NCI-H2029 (cell line): ENCODE measurements around the gene ADGRB3.

Experiments used
- DNase-seq: peaks from one replicate; lab custom pipeline; 2025; lab: John Stamatoyannopoulos, UW

Gene ADGRB3

DNA sequence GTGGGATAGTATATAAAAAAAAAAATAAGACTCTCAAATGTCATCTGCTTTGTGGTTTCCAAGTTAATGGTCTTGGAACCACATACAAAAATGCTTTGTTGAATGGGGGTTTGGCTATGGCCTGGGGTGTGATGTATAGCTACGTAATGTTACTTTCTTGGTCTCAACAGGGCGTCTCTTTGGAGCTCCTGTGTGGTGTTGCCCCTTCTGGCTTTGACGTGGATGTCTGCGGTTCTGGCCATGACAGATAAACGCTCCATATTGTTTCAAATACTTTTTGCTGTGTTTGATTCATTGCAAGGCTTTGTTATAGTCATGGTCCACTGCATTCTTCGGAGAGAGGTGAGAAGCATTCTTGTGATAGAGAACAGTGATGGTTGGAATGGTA, 704.1 kb downstream of the ADGRB3 start:
- no peak for DNase-seq

- no peak for DNase-seq
Measured at GRCh38 chr6:69340196-69340595, 705.1 kb downstream of the ADGRB3 start.

- DNase-seq, result no peak
Measured at GRCh38 chr6:69343851-69344250, 708.8 kb downstream of the ADGRB3 start.

GRCh38 chr6:69349771-69350170, 714.7 kb downstream of the ADGRB3 start:
- DNase-seq, result no peak

DNA sequence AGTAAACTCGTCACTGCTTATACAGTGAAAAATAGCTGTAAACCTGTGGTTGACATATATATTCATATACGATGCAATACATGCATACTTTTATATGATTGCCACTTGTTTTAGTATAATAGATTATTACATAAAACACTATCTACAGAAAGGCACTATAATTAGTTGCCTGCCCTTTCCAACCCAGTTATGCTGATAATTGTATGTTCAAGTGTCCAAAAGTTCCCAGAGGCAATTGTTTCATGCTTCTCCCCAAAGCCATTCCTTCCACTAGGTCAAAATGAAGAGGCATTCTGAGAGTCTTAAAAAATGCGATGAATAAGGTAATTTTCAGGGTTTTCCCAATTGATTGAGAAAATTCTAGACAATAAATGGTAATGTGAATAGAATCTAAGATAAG, 727.1 kb downstream of the ADGRB3 start:
- no peak for DNase-seq

DNA sequence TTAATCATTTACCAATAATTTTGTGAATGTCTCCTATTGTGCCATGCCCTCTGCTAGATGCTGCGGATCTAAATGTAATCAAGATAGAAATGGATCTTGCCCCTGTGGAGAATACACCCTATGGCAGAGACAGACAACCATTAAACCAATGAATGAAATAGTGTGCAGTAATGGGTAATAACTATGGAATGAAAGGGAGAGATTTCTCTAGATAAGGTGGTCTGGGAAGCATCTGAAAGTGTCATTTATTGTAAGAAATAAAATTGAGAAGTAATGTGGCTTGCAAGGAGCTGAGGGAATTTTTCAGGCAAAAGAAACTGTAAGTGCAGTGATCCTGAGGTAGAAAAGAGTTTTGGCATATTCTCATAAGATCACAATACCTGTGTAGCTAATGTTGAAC, 731.7 kb downstream of the ADGRB3 start:
- no peak for DNase-seq

DNA sequence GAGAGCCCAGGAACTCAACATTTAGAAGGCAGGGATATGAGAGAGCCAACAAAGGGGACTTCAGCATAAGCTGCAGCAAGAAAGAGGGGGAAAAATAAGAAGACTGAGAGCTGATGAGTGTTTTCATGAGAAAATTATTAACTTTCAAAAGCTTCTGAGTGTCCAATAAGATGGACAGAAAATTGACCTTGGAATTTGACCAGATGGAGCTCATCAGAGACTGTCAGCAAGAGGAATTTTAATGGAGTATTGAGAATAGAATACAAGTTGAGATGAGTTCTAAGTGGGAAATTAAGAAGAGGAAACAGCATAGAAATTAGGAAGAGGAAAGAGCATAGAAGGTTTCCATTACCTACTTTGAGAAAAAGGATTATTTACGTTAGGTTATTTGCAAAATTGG, 733.5 kb downstream of the ADGRB3 start:
- DNase-seq, result no peak

DNA sequence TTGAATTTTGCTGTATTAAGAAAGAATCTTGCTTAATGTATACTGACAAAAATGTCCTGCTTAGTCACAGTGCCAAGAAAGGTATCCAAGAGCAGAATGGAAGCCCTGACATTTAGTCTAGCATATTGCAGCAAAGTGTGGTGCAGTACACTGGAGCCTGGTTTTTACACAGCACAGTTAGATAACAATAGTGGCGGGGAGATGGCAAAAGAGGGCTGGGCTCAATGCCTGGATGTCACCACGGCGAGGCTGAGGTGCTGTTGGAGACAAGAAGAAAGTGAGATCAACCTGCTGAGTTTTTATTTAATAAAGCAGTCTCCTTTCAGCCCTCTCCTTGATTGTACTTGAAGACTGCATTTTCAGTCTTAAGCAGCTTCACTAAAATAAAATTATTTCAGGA, 735.7 kb downstream of the ADGRB3 start:
- no peak for DNase-seq

DNA sequence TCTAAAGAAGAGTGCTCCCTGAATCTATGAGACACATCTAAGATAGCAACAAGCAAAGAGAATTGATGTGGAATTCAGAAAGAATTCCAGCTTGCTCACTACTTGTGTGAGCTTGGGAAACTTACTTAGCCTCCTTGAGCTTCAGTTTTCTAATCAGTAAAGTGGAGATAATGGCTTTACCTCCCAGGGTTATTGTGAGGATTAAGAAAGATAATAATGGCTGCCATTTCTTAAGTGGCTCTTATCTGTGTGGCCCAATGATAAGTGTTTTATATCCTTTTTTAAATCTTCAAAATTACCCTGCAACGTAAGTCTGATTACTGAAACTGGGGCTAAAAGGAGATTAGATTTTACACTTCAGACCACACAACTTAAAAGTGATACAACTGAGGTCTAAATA, 743.2 kb downstream of the ADGRB3 start:
- no peak for DNase-seq

GRCh38 chr6:69379518-69379917, 744.4 kb downstream of the ADGRB3 start:
- no peak for DNase-seq

- DNase-seq, result no peak
Measured at GRCh38 chr6:69383627-69384026, 748.5 kb downstream of the ADGRB3 start.

DNA sequence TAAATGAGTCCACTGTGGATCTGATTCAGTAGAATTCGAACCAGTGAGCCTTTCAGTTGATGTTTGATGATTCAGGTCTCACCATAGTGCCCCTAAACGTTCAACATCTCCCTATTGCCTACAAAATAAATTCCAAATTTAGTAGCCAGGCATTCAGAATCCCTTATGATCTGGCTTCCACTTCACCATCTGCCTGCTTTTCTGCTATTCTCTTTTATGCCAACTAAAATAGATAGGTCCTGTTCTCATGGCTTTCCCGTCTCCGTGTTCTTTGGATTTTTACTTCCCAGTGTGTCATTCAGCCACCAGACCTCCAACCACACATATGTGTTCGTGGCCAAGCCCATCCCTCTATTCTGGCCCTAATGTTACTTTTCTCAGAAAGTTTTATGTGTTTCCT, 751.3 kb downstream of the ADGRB3 start:
- no peak for DNase-seq

DNA sequence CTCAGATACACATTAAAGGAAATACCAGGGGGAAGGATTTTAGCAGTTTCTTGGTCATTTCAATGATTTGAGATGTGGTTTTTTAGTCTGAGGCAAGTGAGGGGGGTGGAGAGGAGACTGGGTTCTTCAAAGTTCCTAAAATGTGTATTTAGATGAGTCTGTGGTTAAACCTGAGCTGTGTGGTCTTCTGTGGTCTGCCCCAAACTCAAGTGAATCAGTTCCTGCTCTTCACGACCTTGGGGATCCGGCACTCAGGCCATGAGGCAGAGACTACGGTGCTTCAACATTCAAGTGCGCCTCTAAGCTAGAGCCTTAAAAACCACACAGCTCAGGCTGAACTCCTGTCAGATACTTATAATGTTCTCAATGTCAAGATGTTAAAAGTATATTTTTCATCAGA, 755.0 kb downstream of the ADGRB3 start:
- no peak for DNase-seq

DNA sequence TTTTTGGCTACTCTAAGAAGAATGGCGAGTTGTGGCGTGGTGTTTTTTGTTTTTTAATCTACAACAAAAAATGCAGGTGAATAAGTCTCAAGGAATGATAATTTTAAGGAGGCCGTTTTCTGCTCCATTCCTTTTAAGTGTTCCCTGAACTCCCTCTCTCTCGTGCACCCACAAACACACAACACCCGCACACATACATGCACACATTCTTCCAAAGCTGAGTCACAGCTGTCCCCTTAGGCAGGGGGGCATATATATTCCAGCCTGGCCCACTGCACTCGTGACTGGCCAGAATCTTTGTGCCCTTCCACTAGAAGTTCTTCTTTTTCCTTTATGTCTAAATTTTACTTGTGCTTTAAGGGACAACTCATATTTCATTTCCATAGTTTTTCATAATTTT, 756.0 kb downstream of the ADGRB3 start:
- no peak for DNase-seq

GRCh38 chr6:69392745-69393144, 757.7 kb downstream of the ADGRB3 start:
- no peak for DNase-seq

DNA sequence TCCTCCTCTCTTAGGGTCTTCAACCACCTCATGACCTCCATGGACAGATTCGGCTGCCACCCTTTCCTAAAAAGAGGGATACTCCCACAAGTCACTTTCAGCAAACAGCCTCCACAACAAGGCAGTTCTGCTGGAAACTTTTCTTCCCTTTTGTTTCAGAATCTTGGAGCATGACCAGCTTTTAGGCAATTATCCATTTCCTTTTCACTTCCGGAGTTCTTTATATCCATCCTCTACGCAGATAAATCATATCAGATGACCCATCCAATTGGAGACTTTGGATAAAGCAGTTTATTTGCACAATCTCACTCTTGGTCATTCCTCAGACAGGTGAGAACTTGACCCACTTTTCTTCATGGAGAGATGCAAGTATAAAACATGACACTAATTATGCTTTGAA, 763.2 kb downstream of the ADGRB3 start:
- no peak for DNase-seq

DNA sequence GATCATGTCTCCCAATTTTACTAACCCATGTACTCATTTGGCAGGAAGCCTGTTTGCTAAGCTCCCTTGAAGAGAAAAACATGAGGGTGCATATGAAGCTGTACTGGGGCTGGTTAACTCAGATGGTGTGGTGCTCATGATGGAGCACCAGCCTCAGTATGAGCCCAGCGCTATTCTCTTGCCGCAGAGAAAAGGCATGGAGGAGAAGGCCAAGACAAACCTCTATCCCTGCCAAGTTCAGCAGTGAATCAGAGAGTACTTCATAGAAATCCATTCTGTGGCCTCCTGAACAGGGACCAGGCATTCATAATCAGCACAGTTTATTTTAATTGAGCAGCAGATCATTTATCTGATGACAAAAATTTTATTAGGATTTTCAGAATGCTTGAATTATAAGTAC, 763.6 kb downstream of the ADGRB3 start:
- no peak for DNase-seq

GRCh38 chr6:69408886-69409285, 773.8 kb downstream of the ADGRB3 start:
- DNase-seq, result no peak

GRCh38 chr6:69416776-69417175, 781.7 kb downstream of the ADGRB3 start:
- no peak for DNase-seq

DNA sequence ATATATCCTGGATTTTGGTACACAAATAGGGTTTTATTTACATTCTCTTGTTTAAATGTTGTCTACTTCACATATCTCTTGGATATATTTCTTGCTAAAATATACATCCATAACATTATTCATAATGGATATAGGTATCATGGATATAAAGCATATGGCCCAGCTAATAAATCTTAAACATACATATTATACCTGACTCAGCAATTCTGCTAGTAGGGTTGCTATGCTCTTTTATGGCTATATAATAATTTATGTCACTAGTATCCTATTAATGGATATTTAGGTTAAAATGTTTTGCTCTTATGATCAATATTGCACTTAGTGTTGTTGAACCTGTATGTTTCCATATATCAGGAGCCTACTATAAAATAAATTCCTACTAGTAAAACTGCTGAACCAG, 786.2 kb downstream of the ADGRB3 start:
- DNase-seq, result no peak

GRCh38 chr6:69422020-69422419, 786.9 kb downstream of the ADGRB3 start:
- DNase-seq, result no peak

DNA sequence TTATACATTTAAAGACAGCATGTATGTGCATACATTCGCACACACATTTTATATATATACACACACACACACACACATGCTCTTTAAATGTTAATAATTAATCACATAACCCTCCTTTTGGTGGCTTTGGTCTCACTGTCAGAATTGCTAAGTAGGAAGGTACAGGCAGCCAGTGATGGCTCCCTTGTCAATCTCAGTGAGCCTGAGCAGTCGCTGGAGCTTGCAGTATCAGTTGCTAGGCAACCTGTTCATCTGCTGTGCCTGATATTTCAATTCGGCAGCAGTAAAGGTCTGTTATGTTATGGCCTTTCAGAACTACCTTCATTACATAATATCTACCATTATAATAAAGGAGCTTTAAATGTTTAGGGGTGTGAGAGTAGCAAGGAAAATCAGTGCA, 787.4 kb downstream of the ADGRB3 start:
- DNase-seq, result no peak

- no peak for DNase-seq
Measured at GRCh38 chr6:69423785-69424184, 788.7 kb downstream of the ADGRB3 start.

- DNase-seq, result no peak
Measured at GRCh38 chr6:69424581-69424980, 789.5 kb downstream of the ADGRB3 start.

DNA sequence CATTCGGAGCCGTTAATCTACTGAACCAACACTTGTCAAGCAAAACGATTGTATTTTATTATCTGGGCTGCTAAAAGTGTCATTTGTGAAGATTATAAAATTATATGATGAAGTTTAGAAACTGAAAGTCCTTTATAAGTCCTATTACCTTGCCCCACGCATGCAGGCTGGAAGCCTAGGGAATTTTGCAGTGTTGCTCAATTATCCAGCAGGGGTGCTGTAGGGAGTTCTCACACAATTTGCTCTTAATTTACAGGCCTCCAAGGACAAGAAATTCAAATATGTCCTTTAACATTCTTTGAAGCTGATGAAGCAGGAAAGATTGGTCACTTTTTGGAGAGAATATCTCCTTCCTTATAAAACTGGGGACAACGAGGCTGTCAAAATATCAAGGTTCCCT, 792.8 kb downstream of the ADGRB3 start:
- DNase-seq, result no peak
